CD4-positive, alpha-beta T cell treated with Interferon gamma for 1 hour (primary cell): ENCODE measurements around the gene HOXA2.

Experiments used
- DNase-seq: peaks from one replicate; pipeline ENCODE4 v3.0.0-alpha.2; 2020

The HOXA2 gene

DNA sequence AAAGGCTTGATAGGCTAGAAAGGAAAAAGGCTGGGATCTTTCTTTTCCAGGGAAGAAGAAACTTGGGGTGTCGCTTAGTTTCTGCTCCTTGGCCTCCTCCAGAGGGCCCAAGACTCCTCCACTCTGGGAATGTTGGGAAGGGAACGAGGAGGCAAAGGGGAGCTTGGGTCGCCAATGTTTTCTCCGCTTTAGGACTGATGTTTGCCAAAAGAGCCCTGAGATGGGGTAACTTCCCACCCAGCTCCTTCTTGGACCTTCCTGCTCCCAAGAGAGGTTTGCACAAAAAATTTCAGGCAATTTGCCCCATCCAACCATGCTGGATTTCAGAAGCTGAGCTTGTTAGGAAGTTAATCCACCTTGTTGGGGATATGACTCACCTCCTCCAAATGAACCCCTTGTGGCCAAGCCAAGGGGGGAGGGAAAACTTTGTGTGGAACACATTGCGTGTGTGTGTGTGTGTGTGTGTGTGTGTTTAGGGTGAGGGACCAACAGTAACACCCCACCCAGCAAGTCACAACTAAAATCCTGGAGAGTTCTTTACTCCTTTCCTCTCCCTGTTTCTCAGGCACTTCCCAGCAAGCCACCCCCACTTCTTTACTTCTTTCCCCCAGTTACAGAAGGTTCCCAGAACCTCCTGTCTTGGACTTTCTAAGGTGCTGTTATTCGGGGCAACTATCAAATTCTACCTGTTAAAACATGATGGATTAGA is 8.7 kb upstream of the HOXA2 start:
- no peak for DNase-seq

DNA sequence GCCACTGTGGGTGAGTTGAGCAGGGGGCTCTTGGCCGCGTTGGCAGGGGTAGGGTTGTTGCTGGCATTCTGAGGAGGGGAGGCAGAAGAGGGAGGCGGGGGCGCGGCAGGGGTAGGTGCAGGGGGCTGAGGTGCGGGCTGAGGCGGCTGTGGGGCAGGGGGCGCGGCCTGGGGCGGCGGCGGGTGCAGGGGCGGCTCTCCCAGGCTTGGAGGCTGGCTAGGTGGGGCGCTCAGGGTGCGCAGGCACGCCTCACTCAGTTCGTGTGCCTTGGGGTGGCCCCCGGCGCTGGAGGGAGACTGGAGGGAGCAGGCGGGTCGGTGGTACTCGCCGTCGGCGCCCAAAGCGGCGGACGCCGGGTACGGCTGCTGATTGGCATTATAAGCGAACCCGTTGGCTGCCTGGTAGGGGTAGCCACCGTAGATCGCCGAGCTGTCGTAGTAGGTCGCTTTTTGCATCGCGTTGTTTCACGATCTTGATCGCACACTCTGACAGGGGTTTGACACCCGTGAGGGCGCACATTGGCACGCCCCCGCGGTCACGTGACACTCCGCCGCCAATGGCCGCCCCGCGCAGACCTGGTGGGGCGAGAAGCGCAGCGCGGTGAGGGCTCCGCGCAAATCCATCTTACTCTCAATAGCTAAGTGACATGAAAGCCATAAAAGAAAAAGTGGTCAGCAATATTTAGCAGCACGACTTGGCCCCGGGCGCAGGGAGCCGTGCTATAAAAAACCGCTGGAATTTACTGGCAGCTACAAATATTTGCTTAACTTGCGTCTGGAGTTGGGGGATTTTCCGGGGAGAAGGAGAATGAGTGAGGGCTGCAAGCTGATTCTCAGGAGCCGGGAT is 7.9 kb upstream of the HOXA2 start:
- no peak for DNase-seq

DNA sequence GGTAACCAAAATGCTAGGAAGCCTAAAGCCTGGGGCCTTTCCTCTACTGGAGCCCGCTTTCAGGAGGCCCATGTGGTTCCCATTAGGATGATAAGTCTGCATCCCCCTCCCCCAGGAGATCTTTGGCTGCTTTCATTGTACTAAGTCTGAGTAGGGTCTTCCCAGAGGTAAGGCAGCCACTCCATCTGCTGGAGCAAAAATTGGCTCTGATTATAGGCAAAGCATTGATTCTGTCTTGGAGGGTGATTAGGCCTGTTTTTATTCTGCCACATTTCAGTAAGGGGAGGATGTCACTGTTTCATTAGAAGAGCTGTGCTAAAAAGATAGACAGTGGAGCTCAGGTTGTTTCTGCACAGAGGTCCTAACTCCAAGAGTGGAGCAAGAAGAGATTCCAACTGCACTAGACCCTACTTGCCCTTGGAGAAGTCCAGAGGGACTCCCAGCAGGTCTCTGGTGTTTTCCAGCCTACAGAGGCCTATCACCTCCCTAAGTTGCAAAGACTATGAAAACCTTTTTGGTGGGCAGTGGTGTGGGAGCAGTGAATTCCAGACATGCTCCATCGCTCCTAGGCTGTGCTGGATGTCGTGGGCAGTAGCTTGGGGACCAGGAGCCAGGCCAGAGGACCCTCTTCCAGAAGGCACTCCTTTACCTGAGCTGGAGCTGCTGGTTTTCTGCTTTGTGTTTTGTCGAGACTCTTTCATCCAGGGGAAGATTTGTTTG is 7.1 kb upstream of the HOXA2 start:
- no peak for DNase-seq

DNA sequence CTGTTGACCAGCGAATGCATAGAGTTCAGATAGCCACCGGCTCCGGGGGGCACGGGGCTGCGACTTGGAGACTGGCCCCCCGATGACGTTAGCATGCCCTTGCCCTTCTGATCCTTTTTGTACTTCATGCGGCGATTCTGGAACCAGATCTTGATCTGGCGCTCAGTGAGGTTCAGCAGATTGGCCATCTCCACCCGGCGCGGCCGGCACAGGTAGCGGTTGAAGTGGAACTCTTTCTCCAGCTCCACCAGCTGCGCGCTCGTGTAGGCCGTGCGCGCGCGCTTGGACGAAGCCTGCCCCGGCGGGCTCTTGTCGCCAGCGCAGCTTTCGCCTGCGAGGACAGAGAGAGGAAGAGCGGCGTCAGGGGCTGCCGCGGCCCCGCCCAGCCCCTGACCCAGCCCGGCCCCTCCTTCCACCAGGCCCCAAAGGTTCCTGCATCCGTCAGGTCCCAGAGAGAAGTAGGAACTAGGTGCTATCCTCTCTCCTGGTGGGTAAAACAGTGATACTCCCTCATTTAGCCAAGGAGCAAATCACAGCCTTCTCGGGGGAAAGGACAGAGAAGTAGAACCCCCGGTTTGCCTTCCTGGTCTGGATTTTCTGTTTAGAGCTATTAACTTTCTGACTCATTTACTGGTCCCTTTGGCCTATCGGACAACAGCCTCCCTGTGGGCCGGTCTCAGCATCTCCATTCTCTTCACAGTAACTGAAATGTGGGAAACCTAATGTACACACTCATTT is 6.1 kb upstream of the HOXA2 start:
- DNase-seq: no peak

DNA sequence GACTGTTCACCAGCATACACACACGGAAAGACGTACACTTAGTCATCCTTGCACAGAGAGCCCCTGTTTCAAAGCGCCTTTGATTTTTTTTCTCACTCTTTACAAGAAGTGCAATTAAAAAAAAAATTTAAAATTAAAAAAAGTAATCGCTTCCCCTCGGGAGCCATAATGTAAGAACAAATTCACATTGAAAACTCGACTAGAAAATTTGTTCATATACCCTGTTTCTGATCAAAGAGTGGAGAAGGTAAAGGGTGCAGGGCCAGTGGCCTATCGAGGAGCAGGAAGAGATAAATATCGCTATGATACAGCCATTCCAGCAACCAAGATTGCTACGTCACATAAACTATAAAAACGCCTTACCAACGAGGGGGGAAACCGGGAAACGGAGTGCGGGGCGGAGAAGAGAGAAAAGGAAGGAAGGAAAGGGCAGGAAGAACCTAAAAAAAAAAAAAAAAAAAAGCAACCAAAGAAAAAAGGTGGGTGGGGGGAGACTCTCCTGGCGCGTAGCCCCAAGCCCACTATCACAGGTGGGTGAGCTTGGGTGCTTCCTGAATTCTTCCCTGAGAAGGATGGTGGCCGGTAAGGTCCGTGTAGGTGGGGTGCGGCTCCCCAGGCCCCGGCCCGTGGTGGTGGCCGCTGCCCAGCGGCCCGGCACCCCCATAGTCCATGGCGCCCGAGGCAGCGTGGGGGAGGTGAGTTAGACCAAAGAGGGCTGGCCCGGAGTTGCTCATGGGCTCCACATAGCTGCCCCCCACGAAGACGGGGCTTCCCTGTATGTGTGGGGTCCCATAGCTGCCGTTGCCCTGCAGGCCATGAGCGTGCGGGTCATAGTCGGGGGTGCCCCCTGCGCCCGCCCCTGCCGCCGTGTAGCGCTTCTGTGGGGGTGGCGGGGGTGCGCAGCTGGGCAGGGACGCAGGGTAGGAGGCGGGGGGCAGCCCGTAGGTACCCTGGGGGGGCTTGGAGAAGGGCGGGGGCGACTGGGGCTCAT is 5.2 kb upstream of the HOXA2 start:
- DNase-seq: no peak

DNA sequence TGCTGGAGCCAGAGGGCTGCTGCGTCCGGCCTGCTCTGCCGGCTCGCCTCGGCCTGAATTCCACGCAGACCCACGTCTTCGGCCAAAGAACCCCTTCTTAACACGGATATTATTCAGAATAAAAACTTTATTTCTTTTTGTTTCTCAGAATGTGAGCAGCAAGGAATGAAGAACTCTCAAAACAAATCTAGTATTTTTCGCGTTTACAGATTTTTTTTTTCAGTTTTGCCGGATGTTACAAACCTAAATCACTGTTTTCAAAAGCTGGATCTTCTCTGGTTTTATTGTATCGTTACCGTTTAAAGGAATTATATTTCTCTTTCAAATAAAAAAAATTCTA is 4.4 kb upstream of the HOXA2 start:
- no peak for DNase-seq

DNA sequence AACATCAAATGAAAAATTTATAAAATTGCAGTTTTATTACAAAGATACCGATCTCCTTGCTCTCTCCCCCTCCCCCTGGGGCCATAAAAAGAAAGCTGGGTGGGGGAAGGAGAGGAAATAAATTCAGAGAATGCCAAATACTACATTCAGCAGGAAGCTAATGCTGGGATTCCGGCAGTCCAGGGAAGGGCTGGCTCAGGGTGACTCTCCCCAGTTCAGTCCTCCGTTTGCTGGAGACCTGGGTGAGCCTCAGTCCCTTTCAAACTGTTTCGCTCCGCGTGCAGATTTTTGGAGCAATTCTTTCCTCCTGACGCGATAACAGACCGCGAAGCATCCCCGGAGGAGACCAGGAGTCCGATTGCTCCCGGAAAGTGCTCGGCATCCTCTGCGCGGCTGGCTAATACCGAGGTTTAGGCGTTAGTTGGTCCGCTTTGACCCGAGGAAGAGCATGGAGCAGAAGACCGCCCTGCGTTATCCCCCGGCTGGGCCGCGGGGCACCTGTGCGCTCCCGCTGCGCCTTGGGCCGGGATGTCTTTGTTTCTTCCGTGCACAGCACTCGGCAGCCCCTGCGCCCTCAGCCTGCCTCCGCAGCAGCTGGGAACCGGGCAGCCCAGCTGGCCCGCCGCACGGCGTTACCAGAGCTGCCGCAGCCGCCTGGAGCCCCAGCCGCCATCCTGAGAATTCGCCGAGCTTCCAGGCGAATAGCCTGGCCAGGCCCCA is 3.9 kb upstream of the HOXA2 start:
- DNase-seq: no peak

DNA sequence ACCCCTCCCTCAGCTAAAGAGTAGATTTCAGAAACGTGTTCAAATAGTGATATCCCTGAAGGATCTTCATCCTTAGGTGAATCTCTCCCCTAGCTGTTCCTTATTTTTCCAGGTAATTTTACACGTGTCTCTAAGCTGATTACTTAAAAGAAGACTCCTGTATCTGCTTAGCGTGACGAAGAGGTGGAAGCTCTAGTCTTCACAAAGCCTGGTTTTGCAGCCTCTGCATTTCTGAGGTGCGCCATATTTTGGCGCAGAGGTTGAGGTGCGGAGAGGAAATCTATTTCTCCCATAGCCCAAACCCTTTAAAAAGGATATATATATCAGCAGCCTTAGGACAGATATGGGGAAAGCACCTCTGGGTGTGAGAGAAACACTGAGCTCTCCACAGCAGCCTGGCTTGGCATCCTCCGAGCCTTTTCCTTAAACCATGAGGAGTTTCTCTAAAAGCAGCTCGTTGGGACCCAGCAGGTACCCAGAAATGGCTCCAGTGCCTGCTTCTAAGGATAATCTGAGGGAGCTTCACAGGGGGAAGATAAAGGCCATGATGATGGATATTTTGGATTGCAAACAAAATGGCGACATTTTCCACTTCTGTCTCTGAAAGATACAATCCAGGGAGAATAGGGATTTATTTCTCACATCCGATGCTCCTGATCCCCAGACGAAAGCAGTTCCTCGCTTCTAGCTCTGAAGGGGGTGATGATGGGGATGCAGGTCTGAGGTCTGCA is 3.0 kb upstream of the HOXA2 start:
- DNase-seq: no peak

DNA sequence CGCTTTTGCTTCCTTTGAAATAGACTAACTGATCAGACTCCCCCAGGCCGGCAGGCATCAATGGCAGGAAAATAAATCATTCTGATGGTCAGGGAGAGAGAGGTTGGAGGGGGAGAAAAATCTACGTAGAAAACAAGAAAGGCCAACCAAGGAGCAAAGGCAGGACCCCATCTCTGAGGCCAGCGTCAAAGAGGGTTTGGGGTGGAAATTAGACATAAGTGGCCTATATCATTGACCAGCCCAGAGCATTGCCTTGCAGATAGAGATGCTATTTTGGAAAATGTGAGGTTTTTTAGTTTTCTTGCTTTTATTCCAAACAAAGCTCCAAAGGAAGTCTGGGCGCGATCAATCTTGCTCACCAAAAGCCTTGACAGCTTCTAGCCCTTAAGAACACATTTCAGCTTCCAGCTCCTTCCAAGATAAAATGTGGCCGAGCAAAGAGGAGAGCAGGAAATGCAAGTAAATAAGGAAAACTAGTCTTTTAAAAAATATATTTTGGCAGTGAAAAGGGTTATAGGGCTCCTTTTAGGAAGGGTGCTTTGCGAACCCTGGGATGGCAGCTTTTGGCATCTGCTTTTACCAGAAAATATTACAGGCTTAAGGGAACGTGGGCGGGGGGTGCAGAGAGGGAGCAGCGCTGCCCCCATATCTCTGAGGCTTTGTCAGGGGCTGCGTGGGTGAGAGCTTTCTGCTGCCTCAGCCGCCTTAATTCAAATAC is 2.0 kb upstream of the HOXA2 start:
- DNase-seq: no peak

DNA sequence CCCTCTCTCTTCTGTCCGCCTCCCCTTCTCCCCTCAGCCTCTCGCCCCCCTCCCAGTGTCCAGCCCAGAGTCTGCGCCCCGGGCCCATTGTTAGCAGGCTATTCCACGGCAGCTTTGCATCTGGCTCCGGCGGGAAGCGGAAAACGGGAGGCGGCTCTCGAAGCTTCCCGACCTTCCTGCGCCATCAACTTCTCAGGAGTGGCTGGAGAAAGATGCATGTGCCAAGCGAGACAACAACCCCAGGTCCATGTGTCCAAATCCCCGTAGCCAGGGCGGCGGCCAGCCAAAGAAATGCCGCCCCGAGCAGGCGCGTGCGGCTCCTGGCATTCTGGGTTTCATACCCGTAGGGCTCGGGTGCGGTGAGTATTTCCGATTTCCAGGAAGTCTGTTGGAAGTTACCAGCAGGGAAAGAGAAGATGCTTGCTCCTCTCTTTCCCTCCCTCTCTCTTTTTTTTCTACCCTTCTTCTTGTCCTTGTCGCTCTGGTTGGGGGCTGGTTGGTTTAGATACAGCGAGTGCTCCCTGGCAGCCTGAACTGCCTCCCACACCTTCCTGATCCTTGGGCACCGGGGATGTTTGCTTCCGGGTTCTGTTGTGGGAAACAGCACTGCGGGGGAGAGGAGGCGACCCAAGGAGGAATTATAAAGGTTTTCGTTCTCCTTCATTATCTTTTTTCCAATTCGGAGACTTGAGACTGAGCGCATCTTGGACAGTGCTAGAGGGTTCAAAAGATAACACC is 1.2 kb upstream of the HOXA2 start:
- DNase-seq: no peak

DNA sequence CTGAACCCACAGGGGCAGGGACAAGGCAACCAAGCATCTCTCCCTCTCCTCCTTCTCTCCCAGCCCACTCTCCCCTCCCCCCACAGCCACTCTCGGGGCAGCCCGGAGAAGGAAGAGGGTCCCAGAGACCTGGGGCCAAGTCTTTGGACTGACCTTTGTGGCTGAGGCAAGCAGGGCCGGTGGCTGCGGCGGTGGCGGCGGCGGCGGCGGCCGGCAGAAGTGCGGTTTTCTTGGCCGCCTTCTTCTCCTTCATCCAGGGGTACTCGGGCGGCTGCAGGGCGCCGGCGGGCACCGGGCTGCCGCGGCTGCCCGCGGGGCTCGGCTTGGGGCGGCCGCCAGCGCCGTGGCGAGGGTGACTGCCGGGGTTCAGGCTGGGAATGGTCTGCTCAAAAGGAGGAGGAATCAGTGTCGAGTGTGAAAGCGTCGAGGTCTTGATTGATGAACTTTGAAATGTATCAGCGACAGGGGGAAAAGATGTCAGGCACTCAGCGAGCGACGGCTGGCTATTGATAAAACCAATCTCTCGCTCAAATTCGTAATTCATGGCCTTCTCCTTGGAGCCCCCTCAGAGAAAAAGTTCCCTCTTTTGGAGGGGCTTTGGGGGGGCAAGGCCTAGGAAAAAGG is 414 bp downstream of the HOXA2 start:
- DNase-seq: no peak

DNA sequence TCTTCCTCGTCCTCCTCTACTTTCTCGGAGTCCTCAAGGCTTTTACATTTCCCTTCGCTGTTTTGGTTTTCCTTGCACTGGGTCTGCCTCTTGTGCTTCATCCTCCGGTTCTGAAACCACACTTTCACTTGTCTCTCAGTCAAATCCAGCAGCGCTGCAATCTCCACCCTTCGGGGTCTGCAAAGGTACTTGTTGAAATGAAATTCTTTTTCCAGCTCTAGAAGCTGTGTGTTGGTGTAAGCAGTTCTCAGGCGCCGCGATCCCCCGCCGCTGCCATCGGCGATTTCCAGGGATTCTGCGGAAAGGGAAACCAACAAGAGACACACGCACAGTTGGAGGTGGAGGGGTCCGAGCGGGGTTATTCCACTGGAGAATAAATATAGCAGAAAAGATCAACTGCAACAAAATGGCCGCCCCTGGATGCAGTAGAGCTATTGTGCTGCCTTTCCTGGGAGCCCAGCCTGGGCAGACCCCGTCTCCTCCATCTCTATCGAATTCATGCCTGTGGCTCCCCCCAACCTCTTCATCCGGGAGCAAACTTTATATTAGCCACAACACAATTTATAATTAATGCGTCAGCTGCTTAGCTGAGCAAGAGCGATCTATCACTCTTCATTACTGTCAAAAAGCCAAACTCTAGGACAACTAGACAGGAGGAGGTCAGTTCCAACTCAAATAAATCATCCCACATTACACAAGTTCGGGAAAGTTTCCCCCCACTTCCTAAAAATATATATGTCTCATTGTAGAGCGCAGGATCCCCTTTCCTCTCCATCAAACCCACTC is 1.1 kb downstream of the HOXA2 start:
- DNase-seq: no peak

DNA sequence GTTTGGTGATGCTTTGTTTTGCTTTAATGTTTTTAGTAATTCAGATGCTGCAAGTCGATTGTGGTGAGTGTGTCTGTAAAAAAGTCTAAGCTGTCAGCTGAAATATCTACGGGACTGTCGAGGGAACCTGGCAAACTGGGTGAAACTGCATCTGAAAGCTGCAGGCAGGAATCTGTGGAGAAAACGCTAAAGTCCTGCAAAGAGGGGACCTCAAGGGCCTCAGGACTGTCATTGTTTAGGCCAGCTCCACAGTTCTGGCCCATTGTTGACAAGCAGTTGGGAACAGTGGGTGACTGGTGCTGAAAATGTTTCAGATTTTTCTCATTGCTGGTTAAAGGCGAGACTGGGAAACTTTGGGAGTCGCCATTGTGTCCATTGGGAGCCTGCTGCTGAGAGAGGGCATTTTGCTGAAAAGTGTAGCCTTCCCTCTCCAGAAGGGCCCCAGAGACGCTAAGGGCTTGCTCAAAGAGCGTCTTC is 1.8 kb downstream of the HOXA2 start:
- no peak for DNase-seq

DNA sequence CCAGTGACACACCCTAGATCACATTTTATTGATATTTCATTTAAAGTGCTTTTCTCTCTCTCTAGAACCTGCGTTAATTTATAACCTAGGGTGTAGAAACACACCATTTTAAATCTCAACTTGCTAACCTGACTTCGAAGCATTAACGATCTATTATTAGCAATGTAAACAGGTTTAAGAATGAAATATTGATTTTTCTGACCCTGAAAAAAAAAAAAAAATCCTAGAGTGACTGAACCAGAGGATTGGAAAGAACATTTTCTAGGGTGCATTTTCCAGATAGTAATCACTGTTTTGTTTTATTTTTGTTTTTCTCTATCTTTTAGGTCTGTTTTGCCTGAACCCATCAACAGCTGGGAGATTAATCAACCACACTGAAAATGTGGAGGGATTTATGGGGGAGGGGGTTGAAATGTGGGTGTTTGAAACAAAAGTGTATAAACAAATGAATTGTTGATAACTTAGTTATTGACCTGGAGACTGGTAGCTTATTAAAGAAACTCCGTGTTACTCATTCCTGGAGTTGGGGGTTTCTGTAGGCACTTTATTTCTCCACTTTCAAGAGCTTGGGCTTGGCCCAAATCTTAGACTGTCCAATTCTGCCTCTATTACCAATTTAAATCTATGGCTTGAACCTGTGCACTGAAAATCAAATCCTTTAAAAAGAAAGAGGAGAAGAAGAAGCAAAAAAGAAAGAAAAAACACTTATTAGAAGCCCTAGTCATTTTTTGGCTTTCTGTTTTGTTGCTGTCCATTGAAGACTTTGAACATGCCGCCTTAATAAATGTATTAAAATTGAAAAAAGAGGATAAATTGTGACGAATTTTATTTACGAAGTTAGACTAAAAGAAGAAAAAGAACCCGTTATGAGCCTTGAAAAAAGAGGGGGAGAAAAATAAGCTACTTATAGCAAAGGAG is 2.8 kb downstream of the HOXA2 start:
- DNase-seq: no peak

DNA sequence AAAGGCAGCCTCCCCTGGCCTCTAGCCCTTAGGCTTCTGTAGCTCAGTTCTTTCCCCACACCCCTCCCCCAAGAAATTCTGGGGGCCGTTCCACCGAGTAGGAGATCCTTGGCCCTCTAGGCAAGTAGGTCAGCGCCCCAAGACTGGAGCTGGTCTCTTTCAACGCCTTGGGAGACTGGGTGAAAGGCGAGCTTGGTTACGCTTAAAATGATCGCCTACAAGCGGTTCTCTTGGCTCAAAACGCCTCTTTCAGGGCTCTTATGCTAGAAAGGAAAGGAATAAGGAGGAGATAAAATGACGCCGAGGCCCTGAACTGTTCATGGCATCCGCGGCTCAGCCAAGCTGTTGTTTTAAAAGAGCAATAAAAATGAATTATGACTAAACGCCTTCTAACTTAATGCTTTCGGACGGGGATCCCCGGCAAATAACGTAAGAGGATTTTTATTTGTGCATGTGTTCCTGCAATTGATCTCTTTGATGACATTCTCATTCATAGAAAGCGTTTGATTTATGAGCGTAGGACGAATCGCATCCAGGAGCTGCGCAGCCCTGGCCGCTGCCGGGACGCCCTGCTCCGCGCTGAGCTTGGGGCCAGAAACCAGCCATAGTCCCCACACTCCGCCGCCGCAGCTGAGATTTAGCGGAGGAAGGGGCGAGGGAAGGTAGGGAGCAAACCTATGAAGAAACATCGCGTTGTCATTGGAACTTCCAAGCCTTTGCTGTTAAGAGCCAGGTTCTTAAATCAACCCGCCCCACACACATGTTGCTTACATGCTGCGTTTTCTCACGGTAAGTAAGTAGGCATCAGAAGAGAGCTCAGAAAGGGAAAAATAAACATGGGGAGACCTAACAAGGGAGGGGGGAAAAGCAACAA is 3.7 kb downstream of the HOXA2 start:
- DNase-seq: no peak
